Activated naive CD4-positive, alpha-beta T cell (primary cell): ENCODE data around the gene RAPGEF5.
"Not testable (repeated sequence)": the region's sequence is repeated elsewhere in the genome, so short reads cannot be mapped to it uniquely, and the experiment has no call there.

ENCODE experiments used
- DNase-seq, 4 experiments: peaks; one replicate each; lab custom pipeline; 2025; lab: John Stamatoyannopoulos, UW

Gene RAPGEF5

DNA sequence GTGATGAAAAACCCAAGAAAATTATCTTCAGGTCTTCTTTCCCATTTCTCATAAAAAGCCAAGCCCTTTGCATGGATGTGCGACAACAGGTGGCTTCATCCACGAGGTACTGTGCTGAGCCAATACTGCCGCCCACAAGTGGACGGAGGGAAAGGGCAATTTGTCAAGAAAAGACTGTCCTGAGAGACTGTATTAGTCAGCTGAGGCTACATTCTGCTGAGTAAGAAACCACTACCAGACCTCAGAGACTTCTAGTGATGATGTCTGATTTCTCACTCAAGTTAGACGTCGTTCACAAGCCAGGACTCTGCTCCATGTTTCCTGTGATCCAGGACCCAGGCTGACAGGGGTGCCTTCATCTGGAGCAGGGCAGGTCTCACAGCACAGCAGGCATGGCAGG is 239.7 kb downstream of the RAPGEF5 start:
- DNase-seq, result no peak

GRCh38 chr7:22116451-22117030 is 240.4 kb downstream of the RAPGEF5 start:
- no peak for DNase-seq

DNA sequence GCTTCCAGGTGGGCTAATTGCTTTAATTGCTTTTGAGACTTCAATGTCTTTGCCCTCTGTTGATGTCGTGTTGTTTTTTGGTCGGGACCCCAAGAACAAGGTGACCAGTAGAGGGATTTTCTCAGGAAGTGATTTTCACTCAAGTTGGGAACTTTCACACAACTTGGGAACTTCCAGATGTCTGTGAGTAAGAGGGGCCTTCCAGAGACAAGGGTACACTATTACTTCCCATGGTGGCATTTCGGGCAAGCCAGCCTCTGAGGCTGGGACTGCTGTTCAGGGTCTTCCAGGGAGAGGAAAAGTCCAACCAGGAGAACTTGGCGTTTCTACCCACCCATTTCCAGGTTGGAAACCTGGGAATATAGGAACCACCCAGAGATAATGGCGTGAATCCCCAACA is 241.3 kb downstream of the RAPGEF5 start:
- DNase-seq, result no peak

GRCh38 chr7:22114440-22114981 is 242.4 kb downstream of the RAPGEF5 start:
- no peak for DNase-seq

DNA sequence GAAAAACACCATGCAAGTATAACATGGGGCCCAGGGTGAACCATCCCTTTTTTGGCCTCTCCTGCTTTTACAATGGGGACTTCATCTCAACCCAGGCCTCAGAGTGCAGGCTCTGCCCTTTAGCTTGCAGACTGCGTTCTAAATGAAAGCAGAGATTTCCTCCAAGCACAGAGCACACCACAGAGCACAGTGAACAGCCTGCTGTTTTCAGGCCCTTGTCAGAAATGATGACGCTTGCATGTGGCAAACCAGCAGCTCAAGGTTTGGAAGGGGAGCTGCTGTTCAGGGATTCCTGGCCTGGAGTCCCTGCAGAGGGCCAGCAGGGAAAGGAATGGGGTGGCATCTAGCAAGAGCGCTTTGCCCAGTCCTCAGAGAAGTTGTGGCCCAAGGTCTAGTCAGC is 243.9 kb downstream of the RAPGEF5 start:
- no peak for DNase-seq

GRCh38 chr7:22111661-22112060 is 245.3 kb downstream of the RAPGEF5 start:
- DNase-seq, result no peak

DNA sequence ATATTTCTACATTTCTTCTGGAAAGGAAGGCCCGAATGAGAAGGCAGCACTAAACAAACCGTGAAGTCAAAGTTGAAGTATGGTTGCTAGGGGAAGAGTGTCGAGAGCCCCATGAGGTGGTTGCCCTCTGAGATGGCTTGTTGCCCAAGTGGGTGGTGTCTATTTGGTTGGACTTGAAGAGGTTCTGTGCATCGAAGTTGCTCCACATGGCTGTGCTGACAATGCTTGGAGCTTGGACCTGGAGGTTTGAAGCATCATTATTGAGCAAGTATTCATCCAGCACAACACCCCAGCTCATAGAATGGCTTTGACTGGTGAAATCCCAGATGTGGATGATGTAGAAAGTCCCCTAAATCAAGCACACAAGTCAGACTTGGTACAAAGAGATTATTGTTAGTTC is 246.1 kb downstream of the RAPGEF5 start:
- no peak for DNase-seq

- peak; percentile 1 to 19 (median 11) for DNase-seq
Observed at GRCh38 chr7:22110227-22110839, 246.6 kb downstream of the RAPGEF5 start.

- no peak for DNase-seq
Observed at GRCh38 chr7:22109761-22110160, 247.2 kb downstream of the RAPGEF5 start.

DNA sequence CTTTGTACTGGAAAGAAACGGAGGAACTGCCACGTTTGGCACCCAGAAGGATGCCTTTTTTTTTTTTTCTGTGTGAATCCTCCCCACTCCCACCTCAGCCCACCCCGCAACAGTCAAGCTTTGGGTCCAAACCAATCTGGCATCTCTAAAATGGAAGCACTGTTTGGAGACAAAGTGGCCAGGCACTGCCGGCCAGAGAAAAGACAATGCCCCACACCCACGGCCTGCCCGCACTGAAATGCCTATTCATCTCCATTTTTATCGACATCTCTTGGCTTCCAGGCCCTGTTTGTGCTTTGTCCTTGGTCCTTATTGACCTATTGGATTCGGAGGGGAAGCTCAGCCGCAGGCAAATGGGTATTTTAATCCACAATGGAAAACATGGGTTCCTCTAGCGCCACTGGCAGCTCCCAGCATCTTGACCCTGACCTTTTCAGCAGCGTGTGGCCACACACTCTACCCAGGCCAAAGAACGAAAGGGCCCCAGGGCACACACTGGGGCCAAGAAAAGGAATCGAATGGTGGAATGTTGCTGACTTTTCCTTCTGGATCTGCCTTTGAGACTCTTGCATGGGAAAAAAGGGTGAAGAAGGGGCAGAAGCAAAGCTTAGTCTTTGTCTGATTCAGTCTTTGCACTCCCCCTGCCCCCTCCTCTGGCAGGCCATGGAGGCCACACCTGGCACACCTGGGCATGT is 248.7 kb downstream of the RAPGEF5 start:
- DNase-seq, result no peak

GRCh38 chr7:22105550-22105949 is 251.4 kb downstream of the RAPGEF5 start:
- no peak for DNase-seq

DNA sequence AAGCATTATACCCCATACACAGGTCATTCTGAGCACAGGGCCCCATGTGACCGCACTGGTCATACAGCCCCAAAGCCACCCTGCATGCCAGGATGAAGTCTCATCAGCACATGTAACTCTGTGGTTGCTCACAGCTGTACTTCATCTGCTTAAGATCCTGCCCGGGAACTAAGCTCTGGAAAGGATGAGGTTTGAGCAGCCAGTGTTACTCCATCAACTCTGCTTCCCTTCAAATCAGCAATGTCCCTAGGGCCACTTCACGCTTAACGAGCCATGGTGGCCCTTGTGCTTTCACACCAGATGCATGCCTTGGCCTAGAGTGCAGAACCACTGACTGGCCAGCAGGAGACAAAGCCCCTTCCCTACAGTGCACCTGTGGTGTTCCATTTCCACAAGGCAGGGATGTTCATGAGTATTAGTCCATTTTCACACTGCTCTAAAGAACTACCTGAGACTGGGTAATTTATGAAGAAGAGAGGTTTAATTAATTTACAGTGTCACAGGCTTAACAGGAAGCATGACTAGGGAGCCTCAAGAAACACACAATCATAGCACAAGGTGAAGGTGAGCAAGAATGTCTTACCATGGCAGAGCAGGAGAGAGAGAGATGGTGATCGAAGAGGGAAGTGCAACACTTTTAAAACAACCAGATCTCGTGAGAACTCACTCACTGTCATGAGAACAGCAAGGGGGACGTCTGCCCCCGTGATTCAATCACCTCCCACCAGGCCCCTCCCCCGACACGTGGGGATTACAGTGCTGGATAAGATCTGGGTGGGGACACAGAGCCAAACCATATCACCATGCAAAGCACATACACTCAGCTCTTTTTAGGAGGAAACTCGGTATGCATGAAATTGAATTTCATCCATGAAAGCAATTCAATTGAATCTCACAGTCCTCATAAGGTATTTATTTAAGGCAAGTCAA is 262.3 kb downstream of the RAPGEF5 start:
- DNase-seq, result no peak

DNA sequence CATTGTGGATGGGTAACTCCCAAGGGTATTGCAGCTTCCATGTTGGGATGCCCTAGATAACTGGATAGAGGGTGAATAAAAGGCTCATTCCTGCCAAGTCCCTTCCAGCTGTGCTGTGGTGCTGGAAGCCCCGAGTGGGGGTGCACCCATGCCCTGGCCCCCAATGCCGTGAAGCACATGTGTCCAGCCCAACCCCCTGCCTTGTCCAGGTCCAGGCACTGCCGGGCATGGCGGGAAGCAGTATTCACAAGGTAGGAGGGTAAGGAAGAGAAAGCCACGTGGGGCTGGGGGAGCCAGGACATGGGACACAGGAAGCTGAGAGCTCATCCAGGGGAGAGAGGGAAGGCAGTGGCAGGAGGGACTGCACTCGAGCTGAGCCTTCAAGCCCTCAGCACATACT is 263.0 kb downstream of the RAPGEF5 start:
- DNase-seq, result no peak

GRCh38 chr7:22093001-22093400 is 264.0 kb downstream of the RAPGEF5 start:
- DNase-seq, result no peak

- DNase-seq, result not testable (repeated sequence)
Observed at GRCh38 chr7:22090958-22091525, 265.9 kb downstream of the RAPGEF5 start.

- no peak for DNase-seq
Observed at GRCh38 chr7:22090512-22090911, 266.4 kb downstream of the RAPGEF5 start.

- no peak for DNase-seq
Observed at GRCh38 chr7:22090107-22090506, 266.8 kb downstream of the RAPGEF5 start.

- no peak for DNase-seq
Observed at GRCh38 chr7:22088827-22089226, 268.1 kb downstream of the RAPGEF5 start.

DNA sequence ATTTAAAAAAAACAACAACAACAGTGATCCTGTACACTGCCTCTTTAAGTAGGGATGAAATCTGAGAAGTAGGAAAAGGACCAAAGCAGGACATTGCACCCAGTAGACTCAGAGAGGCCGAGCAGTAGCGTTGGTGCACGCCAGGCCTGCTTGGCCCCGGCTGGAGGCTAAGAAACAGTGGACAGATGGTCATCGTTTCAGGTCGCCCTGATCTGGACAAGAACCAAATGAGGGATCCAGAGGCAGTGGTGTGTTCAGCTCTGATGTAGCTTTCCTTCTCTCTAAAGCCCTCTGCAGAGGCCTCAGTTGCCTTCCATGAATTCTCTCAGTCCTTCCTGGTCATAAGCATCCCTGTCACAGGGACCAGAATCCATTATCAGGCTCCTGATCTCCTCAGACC is 269.1 kb downstream of the RAPGEF5 start:
- no peak for DNase-seq

- no peak for DNase-seq
Observed at GRCh38 chr7:22083704-22084240, 273.2 kb downstream of the RAPGEF5 start.

GRCh38 chr7:22082886-22083703 is 273.9 kb downstream of the RAPGEF5 start:
- DNase-seq, result peak; percentile 42 to 79 (median 70)
